ENCODE results near the gene C19orf85. TPM values are rescaled to one million over a fixed set of nuclear protein-coding genes. Genes with fewer than 3 reads are reported as not detected.

The C19orf85 gene
- total and polyA plus RNA-seq, 4 donors, result not detected

Other genes starting within 250 kb of the C19orf85 start
- gene TMEM86B, start 236.0 kb downstream of the C19orf85 start, total RNA-seq, result 1 to 10 TPM; 2.0 to 3.6 TPM
- gene TMEM86B, start 236.0 kb downstream of the C19orf85 start, polyA plus RNA-seq, result 10 to 100 TPM in 1 of 2 donors, 1 to 10 TPM in 1; 2.9 to 10.9 TPM
- 10 to 100 TPM; 47.9 to 55.4 TPM for gene PPP6R1, start 205.7 kb downstream of the C19orf85 start, total RNA-seq
- 10 to 100 TPM; 15.2 to 25.3 TPM for gene PPP6R1, start 205.7 kb downstream of the C19orf85 start, polyA plus RNA-seq
- 10 to 100 TPM; 14.1 to 16.3 TPM for gene HSPBP1, start 184.6 kb downstream of the C19orf85 start, total RNA-seq
- gene HSPBP1, start 184.6 kb downstream of the C19orf85 start, polyA plus RNA-seq, result 10 to 100 TPM; 14.7 to 25.3 TPM
- gene BRSK1, start 180.8 kb downstream of the C19orf85 start, total RNA-seq, result 10 to 100 TPM; 14.2 to 18.5 TPM
- 10 to 100 TPM in 1 of 2 donors, 1 to 10 TPM in 1; 4.8 to 25.1 TPM for gene BRSK1, start 180.8 kb downstream of the C19orf85 start, polyA plus RNA-seq
- gene TMEM150B, start 139.4 kb downstream of the C19orf85 start, total RNA-seq, result 1 to 10 TPM; 2.9 to 9.6 TPM
- gene TMEM150B, start 139.4 kb downstream of the C19orf85 start, polyA plus RNA-seq, result 1 to 10 TPM in 1 of 2 donors, under 1 TPM in 1; 0.72 to 5.5 TPM
- 10 to 100 TPM in 1 of 2 donors, 1 to 10 TPM in 1; 4.5 to 12.8 TPM for gene KMT5C, start 124.9 kb downstream of the C19orf85 start, total RNA-seq
- gene KMT5C, start 124.9 kb downstream of the C19orf85 start, polyA plus RNA-seq, result 10 to 100 TPM in 1 of 2 donors, 1 to 10 TPM in 1; 3.4 to 13.2 TPM
- gene COX6B2, start 110.0 kb downstream of the C19orf85 start, total RNA-seq, result under 1 TPM; 0.19 to 0.99 TPM
- gene COX6B2, start 110.0 kb downstream of the C19orf85 start, polyA plus RNA-seq, result not detected
- gene GARIN5B, start 101.5 kb downstream of the C19orf85 start, total RNA-seq, result not detected
- not detected for gene GARIN5B, start 101.5 kb downstream of the C19orf85 start, polyA plus RNA-seq
- under 1 TPM; 0.23 to 0.27 TPM for gene IL11, start 94.3 kb downstream of the C19orf85 start, total RNA-seq
- 1 to 10 TPM in 1 of 2 donors, not detected in 1; 2.1 TPM for gene IL11, start 94.3 kb downstream of the C19orf85 start, polyA plus RNA-seq
- not detected for gene TMEM190, start 87.9 kb downstream of the C19orf85 start, total RNA-seq
- not detected for gene TMEM190, start 87.9 kb downstream of the C19orf85 start, polyA plus RNA-seq
- 1 to 10 TPM in 1 of 2 donors, under 1 TPM in 1; 0.94 to 2.4 TPM for gene TMEM238, start 80.5 kb downstream of the C19orf85 start, total RNA-seq
- gene TMEM238, start 80.5 kb downstream of the C19orf85 start, polyA plus RNA-seq, result not detected
- 1,000 to 10,000 TPM in 1 of 2 donors, 100 to 1,000 TPM in 1; 841 to 1,022 TPM for gene RPL28, start 78.8 kb downstream of the C19orf85 start, total RNA-seq
- 1,000 to 10,000 TPM; 1,298 to 1,335 TPM for gene RPL28, start 78.8 kb downstream of the C19orf85 start, polyA plus RNA-seq
- 10 to 100 TPM; 13.2 to 26.8 TPM for gene UBE2S, start 57.0 kb downstream of the C19orf85 start, total RNA-seq
- 1 to 10 TPM; 7.0 to 8.4 TPM for gene UBE2S, start 57.0 kb downstream of the C19orf85 start, polyA plus RNA-seq
- not detected for gene SHISA7, start 21.5 kb downstream of the C19orf85 start, total RNA-seq
- gene SHISA7, start 21.5 kb downstream of the C19orf85 start, polyA plus RNA-seq, result under 1 TPM in 1 of 2 donors, not detected in 1; 0.05 TPM
- 10 to 100 TPM; 18.6 to 30.6 TPM for gene ISOC2, start 3.1 kb downstream of the C19orf85 start, total RNA-seq
- gene ISOC2, start 3.1 kb downstream of the C19orf85 start, polyA plus RNA-seq, result 10 to 100 TPM; 42.6 to 47.3 TPM
- gene ZNF628, start 11.9 kb upstream of the C19orf85 start, total RNA-seq, result 1 to 10 TPM; 6.9 to 7.0 TPM
- gene ZNF628, start 11.9 kb upstream of the C19orf85 start, polyA plus RNA-seq, result 1 to 10 TPM; 1.3 to 2.0 TPM
- 10 to 100 TPM; 15.3 to 16.2 TPM for gene NAT14, start 20.4 kb upstream of the C19orf85 start, total RNA-seq
- gene NAT14, start 20.4 kb upstream of the C19orf85 start, polyA plus RNA-seq, result 10 to 100 TPM in 1 of 2 donors, 1 to 10 TPM in 1; 3.1 to 19.2 TPM
- 10 to 100 TPM in 1 of 2 donors, 1 to 10 TPM in 1; 8.6 to 64.1 TPM for gene SSC5D, start 23.7 kb upstream of the C19orf85 start, total RNA-seq
- 1 to 10 TPM; 1.6 to 3.7 TPM for gene SSC5D, start 23.7 kb upstream of the C19orf85 start, polyA plus RNA-seq
- not detected for gene SBK2, start 72.4 kb upstream of the C19orf85 start, total RNA-seq
- gene SBK2, start 72.4 kb upstream of the C19orf85 start, polyA plus RNA-seq, result not detected
- gene SBK3, start 80.8 kb upstream of the C19orf85 start, total RNA-seq, result under 1 TPM in 1 of 2 donors, not detected in 1; 0.48 TPM
- not detected for gene SBK3, start 80.8 kb upstream of the C19orf85 start, polyA plus RNA-seq
- 10 to 100 TPM; 12.9 to 13.1 TPM for gene ZNF579, start 116.1 kb upstream of the C19orf85 start, total RNA-seq
- 10 to 100 TPM in 1 of 2 donors, under 1 TPM in 1; 0.63 to 12.6 TPM for gene ZNF579, start 116.1 kb upstream of the C19orf85 start, polyA plus RNA-seq
- 10 to 100 TPM; 12.7 to 13.2 TPM for gene FIZ1, start 134.8 kb upstream of the C19orf85 start, total RNA-seq
- 10 to 100 TPM in 1 of 2 donors, 1 to 10 TPM in 1; 2.8 to 12.6 TPM for gene FIZ1, start 134.8 kb upstream of the C19orf85 start, polyA plus RNA-seq
- gene ZNF524, start 135.5 kb upstream of the C19orf85 start, total RNA-seq, result 10 to 100 TPM; 13.2 to 17.3 TPM
- gene ZNF524, start 135.5 kb upstream of the C19orf85 start, polyA plus RNA-seq, result 10 to 100 TPM; 13.4 to 38.8 TPM
- gene ZNF865, start 140.9 kb upstream of the C19orf85 start, total RNA-seq, result 10 to 100 TPM; 13.4 to 16.4 TPM
- gene ZNF865, start 140.9 kb upstream of the C19orf85 start, polyA plus RNA-seq, result 1 to 10 TPM; 1.1 to 5.7 TPM
- 1 to 10 TPM; 5.1 to 5.3 TPM for gene ZNF784, start 159.8 kb upstream of the C19orf85 start, total RNA-seq
- gene ZNF784, start 159.8 kb upstream of the C19orf85 start, polyA plus RNA-seq, result 10 to 100 TPM in 1 of 2 donors, 1 to 10 TPM in 1; 4.8 to 27.2 TPM
- 10 to 100 TPM; 42.9 to 43.7 TPM for gene ZNF580, start 176.3 kb upstream of the C19orf85 start, total RNA-seq
- gene ZNF580, start 176.3 kb upstream of the C19orf85 start, polyA plus RNA-seq, result 10 to 100 TPM; 13.3 to 79.6 TPM
- gene ZNF581, start 178.9 kb upstream of the C19orf85 start, total RNA-seq, result 10 to 100 TPM; 11.0 to 19.4 TPM
- gene ZNF581, start 178.9 kb upstream of the C19orf85 start, polyA plus RNA-seq, result 10 to 100 TPM; 15.8 to 23.8 TPM
- gene CCDC106, start 183.5 kb upstream of the C19orf85 start, total RNA-seq, result 10 to 100 TPM in 1 of 2 donors, 1 to 10 TPM in 1; 7.2 to 11.0 TPM
- gene CCDC106, start 183.5 kb upstream of the C19orf85 start, polyA plus RNA-seq, result 10 to 100 TPM; 10.0 to 19.0 TPM
- 100 to 1,000 TPM; 113 to 129 TPM for gene U2AF2, start 190.3 kb upstream of the C19orf85 start, total RNA-seq
- 10 to 100 TPM; 40.6 to 66.3 TPM for gene U2AF2, start 190.3 kb upstream of the C19orf85 start, polyA plus RNA-seq
- 10 to 100 TPM; 74.7 to 87.8 TPM for gene EPN1, start 210.5 kb upstream of the C19orf85 start, total RNA-seq
- 10 to 100 TPM; 66.8 to 68.5 TPM for gene EPN1, start 210.5 kb upstream of the C19orf85 start, polyA plus RNA-seq